Liver (tissue), 9 donors: Measurements from ENCODE around the gene ANTXR1. TPM values are rescaled to one million over a fixed set of nuclear protein-coding genes. Genes with fewer than 3 reads are reported as not detected.

ENCODE experiments used
- DNase-seq: peaks from one replicate; pipeline ENCODE4 v3.0.0-alpha.2; 2017; ENCODE audit warnings: low spot score
- H3K27ac ChIP-seq, 2 donors: one replicate each; pipeline ENCODE4 v1.7.0; 2013; ENCODE audit warnings: inconsistent platforms in 2 of 2, low read length in 2 of 2, control low read depth in 1 of 2, low read depth in 1 of 2, mild to moderate bottlenecking in 1 of 2
- H3K27me3 ChIP-seq, 4 donors: one replicate each; pipeline versions ENCODE4 v1.6.1 to v1.7.0; 2013; ENCODE audit warnings: low read length in 3 of 4, inconsistent platforms in 1 of 4, mild to moderate bottlenecking in 1 of 4, moderate library complexity in 1 of 4; ENCODE audit not compliant: control insufficient read depth in 4 of 4, insufficient read depth in 4 of 4
- H3K36me3 ChIP-seq, 4 donors: one replicate each; pipeline versions ENCODE4 v1.6.1 to v1.7.0; 2013; ENCODE audit warnings: low read length in 3 of 4, mild to moderate bottlenecking in 3 of 4, low read depth in 1 of 4, moderate library complexity in 1 of 4; ENCODE audit not compliant: control insufficient read depth in 4 of 4, insufficient read depth in 3 of 4
- H3K4me1 ChIP-seq, 4 donors: one replicate each; pipeline versions ENCODE4 v1.6.1 to v1.7.0; 2013; ENCODE audit warnings: low read length in 3 of 4, mild to moderate bottlenecking in 3 of 4, moderate library complexity in 1 of 4; ENCODE audit not compliant: control insufficient read depth in 4 of 4, insufficient read depth in 4 of 4
- H3K4me3 ChIP-seq, 3 donors: one replicate each; pipeline versions ENCODE4 v1.6.1 to v1.7.0; 2013; ENCODE audit warnings: low read length in 3 of 3, control low read depth in 1 of 3, low read depth in 1 of 3, mild to moderate bottlenecking in 1 of 3
- H3K9ac ChIP-seq, 2 donors: one replicate each; pipeline ENCODE4 v1.7.0; 2013; ENCODE audit warnings: low read length in 2 of 2, mild to moderate bottlenecking in 2 of 2, moderate library complexity in 2 of 2, control low read depth in 1 of 2, low read depth in 1 of 2
- H3K9me3 ChIP-seq, 4 donors: one replicate each; pipeline versions ENCODE4 v1.6.1 to v1.7.0; 2013; ENCODE audit warnings: low read length in 3 of 4; ENCODE audit not compliant: control insufficient read depth in 4 of 4
- ATF3 ChIP-seq: IDR thresholded peaks from 2 replicates; pipeline ENCODE4 v1.6.1; 2016; ENCODE audit warnings: antibody characterized with exemption
- CTCF ChIP-seq: fragments of 150-350 bp; IDR thresholded peaks from 2 replicates; pipeline ENCODE4 v1.5.1; 2017; ENCODE audit warnings: improper control_type of control experiment, low read depth, low read length; ENCODE audit not compliant: missing input control
- EGR1 ChIP-seq, 2 donors: IDR thresholded peaks; 2 replicates each; pipeline ENCODE4 v1.6.1; 2016 to 2018; ENCODE audit warnings: antibody characterized with exemption in 2 of 2, low read depth in 2 of 2
- FOXA1 ChIP-seq: IDR thresholded peaks from 2 replicates; pipeline ENCODE4 v1.6.1; 2016; ENCODE audit warnings: antibody characterized with exemption
- FOXA2 ChIP-seq: IDR thresholded peaks from 2 replicates; pipeline ENCODE4 v1.6.1; 2016; ENCODE audit warnings: antibody characterized with exemption
- GABPA ChIP-seq, 2 donors: IDR thresholded peaks in 1 of 2; conservative IDR thresholded peaks in 1 of 2; 2 replicates each; pipeline ENCODE4 v1.6.1; 2016; ENCODE audit warnings: antibody characterized with exemption in 2 of 2, mild to moderate bottlenecking in 1 of 2, moderate library complexity in 1 of 2
- HNF4A ChIP-seq, 2 donors: conservative IDR thresholded peaks; 2 replicates each; pipeline ENCODE4 v1.6.1; 2016; ENCODE audit warnings: antibody characterized with exemption in 2 of 2, mild to moderate bottlenecking in 2 of 2
- HNF4G ChIP-seq: IDR thresholded peaks from 2 replicates; pipeline ENCODE4 v1.6.1; 2016; ENCODE audit warnings: antibody characterized with exemption
- JUND ChIP-seq, 2 donors: IDR thresholded peaks; 2 replicates each; pipeline ENCODE4 v1.6.1; 2016; ENCODE audit warnings: antibody characterized with exemption in 2 of 2
- MAX ChIP-seq: IDR thresholded peaks from 2 replicates; pipeline ENCODE4 v1.6.1; 2016; ENCODE audit warnings: antibody characterized with exemption
- NR2F2 ChIP-seq: IDR thresholded peaks from 2 replicates; pipeline ENCODE4 v1.6.1; 2016; ENCODE audit warnings: antibody characterized with exemption
- RAD21 ChIP-seq, 2 donors: IDR thresholded peaks; 2 replicates each; pipeline ENCODE4 v1.6.1; 2016; ENCODE audit warnings: antibody characterized with exemption in 2 of 2, mild to moderate bottlenecking in 2 of 2
- REST ChIP-seq: IDR thresholded peaks from 2 replicates; pipeline ENCODE4 v1.6.1; 2016; ENCODE audit warnings: antibody characterized with exemption, mild to moderate bottlenecking
- RXRA ChIP-seq, 2 donors: IDR thresholded peaks; 2 replicates each; pipeline ENCODE4 v1.6.1; 2017 to 2018; ENCODE audit warnings: antibody characterized with exemption in 2 of 2, mild to moderate bottlenecking in 1 of 2
- SP1 ChIP-seq: IDR thresholded peaks from 2 replicates; pipeline ENCODE4 v1.6.1; 2018; ENCODE audit warnings: antibody characterized with exemption, mild to moderate bottlenecking
- TAF1 ChIP-seq: conservative IDR thresholded peaks from 2 replicates; pipeline ENCODE4 v1.6.1; 2016; ENCODE audit warnings: antibody characterized with exemption, mild to moderate bottlenecking
- YY1 ChIP-seq: IDR thresholded peaks from 2 replicates; pipeline ENCODE4 v1.6.1; 2016; ENCODE audit warnings: antibody characterized with exemption, mild to moderate bottlenecking
- ZBTB33 ChIP-seq: IDR thresholded peaks from 2 replicates; pipeline ENCODE4 v1.6.1; 2016; ENCODE audit warnings: antibody characterized with exemption
- WGBS: extraction: QIAGEN DNeasy Blood & Tissue Kit; methylation state at CpG from one replicate; pipeline ENCODE4 v1.1.7; 2013; 5-methylcytosine and 5-hydroxymethylcytosine counted together
- polyA plus RNA-seq, 2 donors: library from polyadenylated mRNA; stranded (reverse) in 1 of 2; unstranded in 1 of 2; fragments of 200-250 nt in 1 of 2; fragments of >200 nt in 1 of 2; fragmentation: Nextera tagmentation in 1 of 2; extraction: Ambion mirVana in 1 of 2; gene quantifications; one replicate each; pipeline versions ENCODE4 v1.2.1 to v1.2.3, GENCODE V29; 2013 to 2015
- total RNA-seq, 2 donors: library from RNA; depleted of rRNA; stranded (reverse); fragments of >200 nt; gene quantifications; one replicate each; pipeline ENCODE4 v1.2.3, GENCODE V29; 2014
- donor health status: healthy.
- donor health status: healthy.
- donor health status: healthy.
- donor health status: healthy.
- donor health status: healthy.

ANTXR1 gene
- total and polyA plus RNA-seq, 4 donors = 0.60 to 3.6 (median 1.8) TPM

- 96% methylated on average over 3 of the region's 3 CpGs for WGBS
- H3K4me1 ChIP-seq = peaks cover 4 to 7% (median 5%) of the 10 kb centered on the region in 4 donors
- no peaks in the 10 kb centered on the region for H3K9me3 ChIP-seq
- no peak for DNase-seq
- no peak overlapping the region for H3K27ac ChIP-seq
- H3K9ac ChIP-seq = no peak overlapping the region
- H3K27me3 ChIP-seq = no peaks in the 10 kb centered on the region
- H3K4me3 ChIP-seq = no peak overlapping the region
- TF ChIP-seq RAD21 (IDR thresholded peaks at IDR 0.05) (no peak), JUND (IDR thresholded peaks at IDR 0.05) (peak in 1 of 2 donors; percentile 4), MAX (no peak)
- H3K36me3 ChIP-seq = no peaks in the 10 kb centered on the region
Measured at GRCh38 chr2:69291721-69292120, 278.7 kb downstream of the ANTXR1 start.

GRCh38 chr2:69292256-69292655 is 279.3 kb downstream of the ANTXR1 start:
- H3K9ac ChIP-seq = no peak overlapping the region
- DNase-seq = no peak
- no peaks in the 10 kb centered on the region for H3K36me3 ChIP-seq
- no peaks in the 10 kb centered on the region for H3K27me3 ChIP-seq
- WGBS = 85% methylated on average over 3 of the region's 3 CpGs
- H3K27ac ChIP-seq = no peak overlapping the region
- H3K4me1 ChIP-seq = peaks cover 4 to 7% (median 5%) of the 10 kb centered on the region in 4 donors
- no peak overlapping the region for H3K4me3 ChIP-seq
- H3K9me3 ChIP-seq = no peaks in the 10 kb centered on the region
- no peak for TF ChIP-seq CTCF

GRCh38 chr2:69296421-69296820 is 283.4 kb downstream of the ANTXR1 start:
- WGBS = 96% methylated on average over 3 of the region's 3 CpGs
- no peak overlapping the region for H3K9ac ChIP-seq
- TF ChIP-seq HNF4G (no peak), REST (no peak), JUND (IDR thresholded peaks at IDR 0.05) (no peak), MAX (no peak), ZBTB33 (no peak), CTCF (no peak), GABPA (IDR thresholded peaks at IDR 0.05 in 1 of 2, conservative IDR thresholded peaks at IDR 0.05 in 1 of 2) (no peak), EGR1 (IDR thresholded peaks at IDR 0.05; ENCODE audit: low read depth in 2 of 2) (no peak), NR2F2 (no peak), ATF3 (no peak), FOXA1 (no peak), HNF4A (conservative IDR thresholded peaks at IDR 0.05) (no peak), RAD21 (IDR thresholded peaks at IDR 0.05) (no peak), FOXA2 (no peak), TAF1 (no peak), YY1 (no peak), RXRA (IDR thresholded peaks at IDR 0.05) (no peak), SP1 (no peak)

More at GRCh38 chr2:69296421-69296820, 283.4 kb downstream of the ANTXR1 start:
- Histone ChIP-seq H3K4me3 (no peak overlapping the region), H3K9me3 (no peaks in the 10 kb centered on the region), H3K27ac (no peak overlapping the region), H3K36me3 (no peaks in the 10 kb centered on the region), H3K27me3 (no peaks in the 10 kb centered on the region), H3K4me1 (no peaks in the 10 kb centered on the region)
- no peak for DNase-seq
